BJ (cell line): Measurements from ENCODE around the gene MGAT5. TPM values are rescaled to one million over a fixed set of nuclear protein-coding genes. Genes with fewer than 3 reads are reported as not detected.

Source experiments
- CTCF ChIA-PET: fragments of 350-600 bp; formaldehyde crosslinking; extraction: SDS; loops from one replicate; lab custom pipeline; 2021; ENCODE audit warnings: antibody characterized with exemption, inconsistent platforms; lab: Yijun Ruan, JAX
- POLR2A ChIA-PET: fragments of 300-600 bp; sonication (Branson Sonifier 250); formaldehyde crosslinking; extraction: SDS; loops from one replicate; lab custom pipeline; 2021; ENCODE audit warnings: antibody characterized with exemption; lab: Charles Lee
- DNase-seq: peaks from one replicate; pipeline ENCODE4 v3.0.0-alpha.2; 2011; ENCODE audit warnings: low read depth
- H3K27me3 ChIP-seq: 2 replicates; pipeline ENCODE4 v1.6.0; 2011; ENCODE audit warnings: low read length; ENCODE audit not compliant: control insufficient read depth, insufficient read depth
- H3K36me3 ChIP-seq: 2 replicates; pipeline ENCODE4 v1.5.1; 2011; ENCODE audit warnings: low read length; ENCODE audit not compliant: control insufficient read depth, insufficient read depth
- H3K4me3 ChIP-seq: 2 replicates; pipeline ENCODE4 v1.5.1; 2011; ENCODE audit warnings: low read depth, mild to moderate bottlenecking, control low read depth, low read length
- CTCF ChIP-seq: IDR thresholded peaks from 2 replicates; pipeline ENCODE4 v1.5.1; 2011; ENCODE audit warnings: low read depth, mild to moderate bottlenecking, control low read depth, inconsistent platforms, low read length, moderate library complexity; ENCODE audit not compliant: insufficient read depth
- polyA plus RNA-seq: library from polyadenylated mRNA; depleted of rRNA; stranded (reverse); fragments of >200 nt; gene quantifications from 2 replicates; pipeline ENCODE4 v1.2.3, GENCODE V29; 2011

MGAT5 gene
- polyA plus RNA-seq, 1 experiment, result 25.0 TPM

DNA sequence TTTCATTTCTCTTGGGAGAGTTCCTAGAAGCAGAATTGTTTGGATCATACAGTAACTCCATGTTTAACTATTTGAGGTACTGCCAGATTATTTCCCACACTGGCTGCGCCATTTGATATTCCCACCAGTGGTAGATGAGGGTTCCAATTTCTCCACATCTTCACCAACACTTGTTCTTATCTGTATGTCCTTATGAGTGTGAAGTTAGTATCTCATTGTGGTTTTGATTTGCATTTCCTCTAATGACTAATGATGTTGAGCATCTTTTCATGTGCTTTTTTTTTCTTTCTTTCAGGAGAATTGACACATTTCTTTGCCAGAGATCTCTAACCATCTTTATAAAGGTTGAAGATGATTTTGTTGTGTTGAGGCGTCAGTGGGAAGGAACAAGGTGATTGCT lies 4.1 kb upstream of the MGAT5 start:
- H3K36me3 ChIP-seq, result no peaks in the 10 kb centered on the region
- CTCF ChIA-PET, result interaction anchor here (1.7 kb wide), 1 partner anchor 132 kb away, joined by 9 read pairs; no protein-coding TSS in a partner anchor
- no peaks in the 10 kb centered on the region for H3K27me3 ChIP-seq
- no peak for TF ChIP-seq CTCF
- no peak for DNase-seq
- H3K4me3 ChIP-seq, result no peak overlapping the region
- POLR2A ChIA-PET, result no interaction called here

DNA sequence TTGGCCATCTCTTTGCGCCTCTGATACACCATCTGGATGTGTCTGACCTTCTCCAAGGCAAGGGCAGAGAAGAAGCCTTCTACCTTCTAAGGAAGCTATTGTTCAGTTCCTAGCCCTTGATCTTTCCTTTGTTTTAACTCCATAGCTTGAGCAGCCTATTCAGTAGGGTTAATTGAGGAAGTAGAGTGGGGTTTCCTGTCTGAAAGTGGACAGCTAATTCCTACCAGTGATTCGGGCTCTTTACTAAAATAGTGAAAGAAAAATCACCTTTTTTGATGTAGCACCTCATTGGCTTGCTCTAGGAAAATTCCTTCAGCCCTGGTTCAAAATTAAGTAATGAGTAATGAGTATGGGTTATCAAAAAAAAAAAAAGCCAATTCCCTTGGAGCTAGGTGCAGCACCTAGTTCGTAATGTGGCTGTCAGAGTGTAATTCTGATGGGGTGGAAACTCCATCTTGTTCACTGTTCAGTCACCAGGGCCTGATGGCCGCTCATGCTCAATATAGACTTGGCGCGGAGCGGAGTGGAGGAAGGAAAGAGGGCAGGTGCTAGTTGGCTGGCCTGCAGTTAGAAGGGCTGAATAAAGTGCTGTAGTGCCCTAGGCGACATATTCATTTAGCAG lies 2.9 kb upstream of the MGAT5 start:
- POLR2A ChIA-PET, result interaction anchor here (0.8 kb wide), 1 partner anchor 161 kb away, joined by 3 read pairs; no protein-coding TSS in a partner anchor
- H3K27me3 ChIP-seq, result no peaks in the 10 kb centered on the region
- TF ChIP-seq CTCF, result no peak
- H3K4me3 ChIP-seq, result no peak overlapping the region
- CTCF ChIA-PET, result interaction anchor here (1.5 to 1.7 kb wide), 3 partner anchors 133 to 200 kb away, joined by 4 to 9 read pairs (median 4); no protein-coding TSS in a partner anchor
- no peak for DNase-seq
- no peaks in the 10 kb centered on the region for H3K36me3 ChIP-seq

GRCh38 chr2:134252092-134252750 lies 1.7 kb upstream of the MGAT5 start:
- DNase-seq, result peak; percentile 50

DNA sequence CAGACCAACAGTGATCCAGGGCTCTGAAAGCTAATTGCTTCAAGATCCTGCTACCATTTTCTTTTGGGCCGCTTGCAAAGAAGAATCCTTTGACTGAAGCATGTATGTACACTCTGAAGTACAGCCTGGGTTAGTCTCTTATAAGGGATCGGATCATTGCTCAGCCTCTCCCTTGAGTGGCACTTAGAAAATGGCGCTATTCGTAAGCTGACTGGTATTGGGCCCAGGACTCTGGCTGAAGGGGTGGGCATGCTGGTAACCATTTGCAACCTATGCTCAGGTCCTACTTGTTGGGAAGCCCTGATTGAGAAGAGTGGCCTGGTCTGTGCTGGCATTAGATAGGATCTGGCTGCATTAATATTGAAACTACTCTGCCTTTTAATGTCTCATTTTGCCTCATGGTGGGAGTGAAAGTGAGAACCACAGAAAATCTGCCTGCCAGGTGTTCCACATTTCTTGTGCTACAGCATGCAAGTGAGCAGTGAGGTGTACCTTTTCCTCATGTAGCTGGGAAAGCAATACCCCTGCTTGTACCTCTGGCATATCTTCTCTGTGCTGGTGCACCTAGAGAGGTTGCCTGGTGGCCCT lies 661 bp upstream of the MGAT5 start:
- Histone ChIP-seq H3K36me3 (no peaks in the 10 kb centered on the region; the same call in 1 of the 2 replicates), H3K4me3 (no peak overlapping the region), H3K27me3 (no peaks in the 10 kb centered on the region)
- no peak for TF ChIP-seq CTCF
- POLR2A ChIA-PET, result no interaction called here
- DNase-seq, result no peak
- CTCF ChIA-PET, result interaction anchor here (1.1 to 3.6 kb wide), 3 partner anchors 9 to 135 kb away, joined by 3 to 26 read pairs (median 9); no protein-coding TSS in a partner anchor

More at GRCh38 chr2:134252092-134252750, 1.7 kb upstream of the MGAT5 start:
- no peak for TF ChIP-seq CTCF
- H3K4me3 ChIP-seq, result no peak overlapping the region
- no peaks in the 10 kb centered on the region for H3K27me3 ChIP-seq
- POLR2A ChIA-PET, result no interaction called here
- H3K36me3 ChIP-seq, result no peaks in the 10 kb centered on the region; the same call in 1 of the 2 replicates
- CTCF ChIA-PET, result interaction anchor here (1.5 to 2.8 kb wide), 3 partner anchors 134 to 199 kb away, joined by 4 to 9 read pairs (median 4); no protein-coding TSS in a partner anchor

GRCh38 chr2:134254824-134255223 lies 952 bp downstream of the MGAT5 start:
- Histone ChIP-seq H3K36me3 (no peaks in the 10 kb centered on the region; the same call in 1 of the 2 replicates), H3K27me3 (no peaks in the 10 kb centered on the region), H3K4me3 (no peak overlapping the region)
- no peak for DNase-seq
- no peak for TF ChIP-seq CTCF
- ChIA-PET POLR2A (no interaction called here), CTCF (interaction anchor here (1.1 to 3.6 kb wide), 4 partner anchors 10 to 137 kb away, joined by 3 to 26 read pairs (median 6); no protein-coding TSS in a partner anchor)
